Panc1 (cell line): ENCODE results near the gene GOPC. TPM values are rescaled to one million over a fixed set of nuclear protein-coding genes. Genes with fewer than 3 reads are reported as not detected.
A peak's percentile ranks its signal among the peaks of the same experiment; 100 is the strongest.
"Not testable (repeated sequence)": the region's sequence is repeated elsewhere in the genome, so short reads cannot be mapped to it uniquely, and the experiment has no call there.

ENCODE experiments used
- ATAC-seq: fragments of 200-7000 bp; cut with Tn5 transposase; 2 replicates; pipeline ENCODE4 v1.9.1; 2020; ENCODE audit warnings: mild to moderate bottlenecking, moderate library complexity
- Bru-seq: library from RNA; stranded (reverse); fragments of 400-500 nt; gene quantifications from one replicate; lab custom pipeline; 2021; lab: Mats Ljungman, UMichigan
- BruChase-seq, 2 experiments: library from RNA; stranded (reverse); fragments of 400-500 nt; gene quantifications; one replicate each; lab custom pipeline; 2021; lab: Mats Ljungman, UMichigan
- BruUV-seq: library from RNA; stranded (reverse); fragments of 400-500 nt; replicated peaks from 2 replicates; lab custom pipeline; 2021; lab: Mats Ljungman, UMichigan
- CTCF ChIA-PET: fragments of 300-600 bp; sonication (Branson Sonifier 250); formaldehyde crosslinking; loops from one replicate; lab custom pipeline; 2022; ENCODE audit warnings: antibody characterized with exemption; lab: Charles Lee
- POLR2A ChIA-PET: fragments of 300-600 bp; sonication (Branson Sonifier 250); formaldehyde crosslinking; loops from one replicate; lab custom pipeline; 2022; ENCODE audit warnings: antibody characterized with exemption; lab: Charles Lee
- DNase-seq: peaks from one replicate; pipeline ENCODE4 v3.0.0-alpha.2; 2010; ENCODE audit warnings: low read depth, low spot score
- H3K27ac ChIP-seq: 2 replicates; pipeline ENCODE4 v1.5.1; 2011; ENCODE audit warnings: mild to moderate bottlenecking, low read length, inconsistent platforms
- H3K27me3 ChIP-seq: fragments of 200-500 bp; sonication (Bioruptor generic); 2 replicates; pipeline ENCODE4 v1.6.0; 2014; ENCODE audit warnings: low read length, inconsistent platforms; ENCODE audit not compliant: control insufficient read depth, insufficient read depth
- H3K36me3 ChIP-seq: fragments of 200-500 bp; sonication (Bioruptor generic); 2 replicates; pipeline ENCODE4 v1.5.1; 2014; ENCODE audit warnings: inconsistent platforms, mild to moderate bottlenecking, low read length, moderate library complexity; ENCODE audit not compliant: control insufficient read depth, insufficient read depth
- H3K4me1 ChIP-seq: 2 replicates; pipeline ENCODE4 v1.5.1; 2011; ENCODE audit warnings: inconsistent platforms, mild to moderate bottlenecking, low read length, moderate library complexity; ENCODE audit not compliant: control insufficient read depth, insufficient read depth
- H3K4me3 ChIP-seq, 2 experiments: 2 replicates each; pipeline ENCODE4 v1.5.1; 2011 to 2012; ENCODE audit warnings: low read depth in 2 of 2, low read length in 2 of 2, mild to moderate bottlenecking in 2 of 2, inconsistent platforms in 1 of 2, moderate library complexity in 1 of 2
- H3K9me3 ChIP-seq: fragments of 200-500 bp; sonication (Bioruptor generic); 2 replicates; pipeline ENCODE4 v1.5.1; 2014; ENCODE audit warnings: low read depth, mild to moderate bottlenecking, inconsistent platforms, low read length, moderate library complexity; ENCODE audit not compliant: control insufficient read depth, insufficient read depth
- POLR2AphosphoS5 ChIP-seq: IDR thresholded peaks from 2 replicates; pipeline ENCODE4 v1.6.1; 2012; ENCODE audit warnings: mild to moderate bottlenecking, low read depth, low read length, moderate library complexity
- SIN3A ChIP-seq: IDR thresholded peaks from 2 replicates; pipeline ENCODE4 v1.6.1; 2012; ENCODE audit warnings: low read depth, mild to moderate bottlenecking, low read length, moderate library complexity, borderline replicate concordance; ENCODE audit not compliant: insufficient read depth
- TCF7L2 ChIP-seq: IDR thresholded peaks from 2 replicates; pipeline ENCODE4 v1.6.1; 2011; ENCODE audit warnings: mild to moderate bottlenecking, low read depth, low read length, inconsistent platforms
- in situ Hi-C: cut with HindIII; loops from 2 replicates; pipeline ENCODE4 v1.10.0; 2016; ENCODE audit warnings: low sequenced_read_pairs, low pct_unique_long_range_greater_than_20kb
- intact Hi-C: fragments of 100-400 bp; cut with micrococcal nuclease; formaldehyde crosslinking; loops from one replicate; pipeline ENCODE4 v1.10.0; 2022; ENCODE audit not compliant: unreplicated experiment
- long read RNA-seq: library from polyadenylated mRNA; unstranded; transcript quantifications from one replicate; pipeline ENCODE4 v2.0.0, GENCODE V29; 2021; ENCODE audit not compliant: unreplicated experiment
- polyA plus RNA-seq: library from polyadenylated mRNA; unstranded; fragments of >200 nt; gene quantifications from one replicate; pipeline ENCODE4 v1.2.1, GENCODE V29; 2012; ENCODE audit warnings: missing spikeins; ENCODE audit not compliant: insufficient read length
- total RNA-seq: library from RNA; stranded (reverse); gene quantifications from one replicate; pipeline ENCODE4 v1.2.1, GENCODE V29; 2021; ENCODE audit not compliant: unreplicated experiment
- TF ChIP-seq, protein P1 (sequence below), 2 experiments: IDR thresholded peaks; 2 replicates each; pipeline ENCODE4 v1.6.1; 2011 to 2012; ENCODE audit warnings: low read depth in 2 of 2, control low read depth in 1 of 2, low read length in 1 of 2, mild to moderate bottlenecking in 1 of 2, moderate library complexity in 1 of 2; ENCODE audit not compliant: insufficient read depth in 1 of 2
- TF ChIP-seq, protein P2 (sequence below): fragments of 450-650 bp; IDR thresholded peaks from 2 replicates; pipeline ENCODE4 v1.5.1; 2017; ENCODE audit warnings: mild to moderate bottlenecking

The GOPC gene
- 32.2 TPM for total RNA-seq
- polyA plus RNA-seq = 18.7 TPM
- percentile 86 among the genes with signal in this experiment for Bru-seq, nascent RNA
- BruChase-seq, experiment 1, labeled RNA remaining after a 2-hour chase = percentile 93 among the genes with signal in this experiment
- BruChase-seq, experiment 2, labeled RNA remaining after a 6-hour chase = percentile 90 among the genes with signal in this experiment
- long read RNA-seq, full-length matches to known transcripts = 78 of 118 reads
- long read RNA-seq, partial matches to known transcripts = 20 of 118 reads
- long read RNA-seq, other reads (novel, unspliced or antisense) = 20 of 118 reads

DNA sequence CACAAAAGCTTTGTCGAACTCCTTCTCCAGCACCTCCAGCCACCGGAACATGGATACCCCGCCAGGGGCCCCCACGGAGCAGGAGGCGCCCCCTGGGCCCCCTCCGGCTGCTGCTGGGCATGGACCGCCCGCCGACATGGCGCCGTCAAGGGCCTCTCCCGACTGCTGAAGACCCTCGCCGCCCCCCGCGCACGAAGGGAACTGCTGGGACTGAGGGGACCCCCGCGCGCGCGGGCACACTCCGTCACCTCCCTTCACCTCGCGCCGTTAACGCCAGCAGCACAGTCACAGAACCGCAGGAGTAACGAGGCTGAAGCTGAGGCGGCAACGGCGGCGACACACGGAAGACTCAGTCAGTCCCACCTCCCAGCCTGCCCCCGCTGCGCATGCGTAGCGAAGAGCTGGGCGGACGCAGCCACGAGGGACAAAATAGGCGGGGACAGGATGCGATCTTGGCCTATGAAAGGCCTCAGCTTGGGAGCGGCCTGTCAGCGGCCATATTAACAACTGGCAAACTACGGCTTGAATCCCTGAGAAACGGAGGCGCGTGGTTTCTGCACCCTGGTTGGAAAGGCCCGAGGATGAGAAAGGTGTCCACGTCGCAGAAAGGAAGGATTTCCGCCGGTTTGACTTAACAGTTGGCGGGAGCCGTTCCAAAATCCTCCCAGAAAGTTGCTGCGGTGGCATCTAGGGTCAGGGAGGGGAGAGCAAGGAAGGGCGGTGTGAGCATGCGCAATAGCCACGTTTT, at the start of gene GOPC:
Gene GOPC (minus strand): TSS at position 361 of the 748 bp plus-strand sequence. CDS start 223 bp downstream, at position 138.
- Histone ChIP-seq H3K36me3 (no peaks in the 10 kb centered on the region; the same call in 1 of the 2 replicates), H3K4me1 (peaks cover 21% of the 10 kb centered on the region), H3K9me3 (peaks cover 7% of the 10 kb centered on the region; the same call in 1 of the 2 replicates), H3K4me3 (peak within 1 kb of the TSS; percentile 71 to 89), H3K27ac (peak within 1 kb of the TSS; percentile 98), H3K27me3 (no peaks in the 10 kb centered on the region)
- intact Hi-C loops (no loop called here), in situ Hi-C loops (no loop called here)
- ATAC-seq (peak; percentile 96), DNase-seq (peak; percentile 94)
- BruUV-seq = no TSS peak
- POLR2A ChIA-PET = no interaction called here
- TF ChIP-seq TCF7L2 (0 out of 2 replicates have a peak, but pooled peaks have one; percentile 30), POLR2AphosphoS5 (peak; percentile 97), SIN3A (peak; percentile 42; the same call in 1 of the 2 replicates)
- TF ChIP-seq, protein P1, sequence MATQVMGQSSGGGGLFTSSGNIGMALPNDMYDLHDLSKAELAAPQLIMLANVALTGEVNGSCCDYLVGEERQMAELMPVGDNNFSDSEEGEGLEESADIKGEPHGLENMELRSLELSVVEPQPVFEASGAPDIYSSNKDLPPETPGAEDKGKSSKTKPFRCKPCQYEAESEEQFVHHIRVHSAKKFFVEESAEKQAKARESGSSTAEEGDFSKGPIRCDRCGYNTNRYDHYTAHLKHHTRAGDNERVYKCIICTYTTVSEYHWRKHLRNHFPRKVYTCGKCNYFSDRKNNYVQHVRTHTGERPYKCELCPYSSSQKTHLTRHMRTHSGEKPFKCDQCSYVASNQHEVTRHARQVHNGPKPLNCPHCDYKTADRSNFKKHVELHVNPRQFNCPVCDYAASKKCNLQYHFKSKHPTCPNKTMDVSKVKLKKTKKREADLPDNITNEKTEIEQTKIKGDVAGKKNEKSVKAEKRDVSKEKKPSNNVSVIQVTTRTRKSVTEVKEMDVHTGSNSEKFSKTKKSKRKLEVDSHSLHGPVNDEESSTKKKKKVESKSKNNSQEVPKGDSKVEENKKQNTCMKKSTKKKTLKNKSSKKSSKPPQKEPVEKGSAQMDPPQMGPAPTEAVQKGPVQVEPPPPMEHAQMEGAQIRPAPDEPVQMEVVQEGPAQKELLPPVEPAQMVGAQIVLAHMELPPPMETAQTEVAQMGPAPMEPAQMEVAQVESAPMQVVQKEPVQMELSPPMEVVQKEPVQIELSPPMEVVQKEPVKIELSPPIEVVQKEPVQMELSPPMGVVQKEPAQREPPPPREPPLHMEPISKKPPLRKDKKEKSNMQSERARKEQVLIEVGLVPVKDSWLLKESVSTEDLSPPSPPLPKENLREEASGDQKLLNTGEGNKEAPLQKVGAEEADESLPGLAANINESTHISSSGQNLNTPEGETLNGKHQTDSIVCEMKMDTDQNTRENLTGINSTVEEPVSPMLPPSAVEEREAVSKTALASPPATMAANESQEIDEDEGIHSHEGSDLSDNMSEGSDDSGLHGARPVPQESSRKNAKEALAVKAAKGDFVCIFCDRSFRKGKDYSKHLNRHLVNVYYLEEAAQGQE (IDR thresholded peaks at IDR 0.05; ENCODE audit: insufficient read depth in 1 of 2, low read depth in 2 of 2, low read length in 1 of 2) = 0 out of 4 replicates have a peak, but pooled peaks of 1 of the 2 experiments have one; percentile 14
- TF ChIP-seq, protein P2, sequence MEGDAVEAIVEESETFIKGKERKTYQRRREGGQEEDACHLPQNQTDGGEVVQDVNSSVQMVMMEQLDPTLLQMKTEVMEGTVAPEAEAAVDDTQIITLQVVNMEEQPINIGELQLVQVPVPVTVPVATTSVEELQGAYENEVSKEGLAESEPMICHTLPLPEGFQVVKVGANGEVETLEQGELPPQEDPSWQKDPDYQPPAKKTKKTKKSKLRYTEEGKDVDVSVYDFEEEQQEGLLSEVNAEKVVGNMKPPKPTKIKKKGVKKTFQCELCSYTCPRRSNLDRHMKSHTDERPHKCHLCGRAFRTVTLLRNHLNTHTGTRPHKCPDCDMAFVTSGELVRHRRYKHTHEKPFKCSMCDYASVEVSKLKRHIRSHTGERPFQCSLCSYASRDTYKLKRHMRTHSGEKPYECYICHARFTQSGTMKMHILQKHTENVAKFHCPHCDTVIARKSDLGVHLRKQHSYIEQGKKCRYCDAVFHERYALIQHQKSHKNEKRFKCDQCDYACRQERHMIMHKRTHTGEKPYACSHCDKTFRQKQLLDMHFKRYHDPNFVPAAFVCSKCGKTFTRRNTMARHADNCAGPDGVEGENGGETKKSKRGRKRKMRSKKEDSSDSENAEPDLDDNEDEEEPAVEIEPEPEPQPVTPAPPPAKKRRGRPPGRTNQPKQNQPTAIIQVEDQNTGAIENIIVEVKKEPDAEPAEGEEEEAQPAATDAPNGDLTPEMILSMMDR = no peak; the same call in 1 of the 2 replicates
- CTCF ChIA-PET = no interaction called here

- H3K9me3 ChIP-seq, intact Hi-C loops, BruUV-seq, in situ Hi-C loops, H3K36me3 ChIP-seq, H3K27me3 ChIP-seq, H3K27ac ChIP-seq, ATAC-seq, DNase-seq, H3K4me3 ChIP-seq, POLR2A ChIA-PET, H3K4me1 ChIP-seq, CTCF ChIA-PET: not testable (repeated sequence)
Observed at GRCh38 chr6:117651984-117652383, 49.7 kb upstream of the GOPC start.
